Loucy (cell line): ENCODE data around the gene RNPEPL1.

ENCODE experiments used
- H2AFZ ChIP-seq: fragments of 200-600 bp; sonication (generic); 2 replicates; pipeline ENCODE4 v1.6.0; 2016; ENCODE audit warnings: antibody characterized with exemption, mild to moderate bottlenecking, low read length, moderate library complexity
- H3F3A ChIP-seq: fragments of 200-600 bp; 2 replicates; pipeline ENCODE4 v1.6.0; 2016; ENCODE audit warnings: antibody characterized with exemption, low read depth, mild to moderate bottlenecking
- H3K27me3 ChIP-seq: fragments of 200-600 bp; sonication (generic); 2 replicates; pipeline ENCODE4 v1.6.1; 2014; ENCODE audit warnings: low read length, mild to moderate bottlenecking; ENCODE audit not compliant: insufficient read depth, poor library complexity, severe bottlenecking
- H3K36me3 ChIP-seq: fragments of 200-600 bp; sonication (generic); 2 replicates; pipeline ENCODE4 v1.6.1; 2016; ENCODE audit warnings: low read length; ENCODE audit not compliant: insufficient read depth
- H3K4me1 ChIP-seq: fragments of 200-600 bp; sonication (generic); 2 replicates; pipeline ENCODE4 v1.5.1; 2014; ENCODE audit warnings: low read length, mild to moderate bottlenecking; ENCODE audit not compliant: insufficient read depth, poor library complexity, severe bottlenecking
- H3K4me2 ChIP-seq: fragments of 200-600 bp; sonication (generic); 2 replicates; pipeline ENCODE4 v1.6.0; 2014; ENCODE audit warnings: antibody characterized with exemption, low read length, low read depth, mild to moderate bottlenecking; ENCODE audit not compliant: poor library complexity, severe bottlenecking
- H3K4me3 ChIP-seq: fragments of 200-600 bp; sonication (generic); 2 replicates; pipeline ENCODE4 v1.5.1; 2014; ENCODE audit warnings: low read length, mild to moderate bottlenecking, mixed read lengths; ENCODE audit not compliant: poor library complexity, severe bottlenecking
- H3K79me2 ChIP-seq: fragments of 200-600 bp; sonication (generic); 2 replicates; pipeline ENCODE4 v1.6.1; 2014; ENCODE audit warnings: low read length; ENCODE audit not compliant: insufficient read depth
- H3K9ac ChIP-seq: fragments of 200-600 bp; sonication (generic); 2 replicates; pipeline ENCODE4 v1.6.0; 2014; ENCODE audit warnings: mild to moderate bottlenecking, low read depth, low read length, moderate library complexity; ENCODE audit not compliant: poor library complexity, severe bottlenecking
- H3K9me2 ChIP-seq: fragments of 200-600 bp; sonication (generic); replicated peaks from 2 replicates; pipeline ENCODE4 v1.6.1; 2016; ENCODE audit warnings: low read depth, low read length, mixed read lengths
- H3K9me3 ChIP-seq: fragments of 200-600 bp; sonication (generic); 2 replicates; pipeline ENCODE4 v1.6.1; 2014; ENCODE audit warnings: mild to moderate bottlenecking, antibody characterized with exemption, low read length, low read depth; ENCODE audit not compliant: insufficient read depth
- H4K20me1 ChIP-seq: fragments of 200-600 bp; sonication (generic); 2 replicates; pipeline ENCODE4 v1.6.0; 2014; ENCODE audit warnings: antibody characterized with exemption, low read length, mild to moderate bottlenecking; ENCODE audit not compliant: insufficient read depth, poor library complexity, severe bottlenecking
- EZH2phosphoT487 ChIP-seq: fragments of 200-600 bp; IDR thresholded peaks from 2 replicates; pipeline ENCODE4 v1.6.1; 2018; ENCODE audit warnings: antibody characterized with exemption, mild to moderate bottlenecking, moderate library complexity, borderline replicate concordance
- TF ChIP-seq, protein P1 (sequence below): fragments of 200-600 bp; sonication (generic); conservative IDR thresholded peaks from 2 replicates; pipeline ENCODE4 v1.5.1; 2014; ENCODE audit warnings: mild to moderate bottlenecking, antibody characterized with exemption, low read length

RNPEPL1 gene

GRCh38 chr2:240529344-240529999, 38.8 kb upstream of the RNPEPL1 start:
- H3K4me1 ChIP-seq = no peaks in the 10 kb centered on the region
- H3K4me2 ChIP-seq = no peak overlapping the region
- no peak overlapping the region for H2AFZ ChIP-seq
- H3K9me3 ChIP-seq = peaks cover 38% of the 10 kb centered on the region; the same call in 1 of the 2 replicates
- TF ChIP-seq, protein P1, sequence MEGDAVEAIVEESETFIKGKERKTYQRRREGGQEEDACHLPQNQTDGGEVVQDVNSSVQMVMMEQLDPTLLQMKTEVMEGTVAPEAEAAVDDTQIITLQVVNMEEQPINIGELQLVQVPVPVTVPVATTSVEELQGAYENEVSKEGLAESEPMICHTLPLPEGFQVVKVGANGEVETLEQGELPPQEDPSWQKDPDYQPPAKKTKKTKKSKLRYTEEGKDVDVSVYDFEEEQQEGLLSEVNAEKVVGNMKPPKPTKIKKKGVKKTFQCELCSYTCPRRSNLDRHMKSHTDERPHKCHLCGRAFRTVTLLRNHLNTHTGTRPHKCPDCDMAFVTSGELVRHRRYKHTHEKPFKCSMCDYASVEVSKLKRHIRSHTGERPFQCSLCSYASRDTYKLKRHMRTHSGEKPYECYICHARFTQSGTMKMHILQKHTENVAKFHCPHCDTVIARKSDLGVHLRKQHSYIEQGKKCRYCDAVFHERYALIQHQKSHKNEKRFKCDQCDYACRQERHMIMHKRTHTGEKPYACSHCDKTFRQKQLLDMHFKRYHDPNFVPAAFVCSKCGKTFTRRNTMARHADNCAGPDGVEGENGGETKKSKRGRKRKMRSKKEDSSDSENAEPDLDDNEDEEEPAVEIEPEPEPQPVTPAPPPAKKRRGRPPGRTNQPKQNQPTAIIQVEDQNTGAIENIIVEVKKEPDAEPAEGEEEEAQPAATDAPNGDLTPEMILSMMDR = no peak
- TF ChIP-seq EZH2phosphoT487 = no peak
- H3K4me3 ChIP-seq = no peak overlapping the region
- H3K9ac ChIP-seq = no peak overlapping the region
- H3K79me2 ChIP-seq = no peaks in the 10 kb centered on the region
- no peaks in the 10 kb centered on the region for H3F3A ChIP-seq
- H3K9me2 ChIP-seq = no peaks in the 10 kb centered on the region
- no peaks in the 10 kb centered on the region for H4K20me1 ChIP-seq
- H3K36me3 ChIP-seq = peaks cover 57% of the 10 kb centered on the region
- no peaks in the 10 kb centered on the region for H3K27me3 ChIP-seq

- Histone ChIP-seq H3K4me3 (no peak overlapping the region), H3K79me2 (no peaks in the 10 kb centered on the region), H3K9me3 (peaks cover 33% of the 10 kb centered on the region; the same call in 1 of the 2 replicates), H3K4me2 (no peak overlapping the region), H3K4me1 (no peaks in the 10 kb centered on the region), H4K20me1 (no peaks in the 10 kb centered on the region), H3K9me2 (no peaks in the 10 kb centered on the region), H2AFZ (no peak overlapping the region), H3K36me3 (peaks cover 55% of the 10 kb centered on the region), H3F3A (no peaks in the 10 kb centered on the region), H3K9ac (no peak overlapping the region), H3K27me3 (no peaks in the 10 kb centered on the region)
- TF ChIP-seq, protein P1 = no peak
- no peak for TF ChIP-seq EZH2phosphoT487
Measured at GRCh38 chr2:240530181-240530580, 38.1 kb upstream of the RNPEPL1 start.

DNA sequence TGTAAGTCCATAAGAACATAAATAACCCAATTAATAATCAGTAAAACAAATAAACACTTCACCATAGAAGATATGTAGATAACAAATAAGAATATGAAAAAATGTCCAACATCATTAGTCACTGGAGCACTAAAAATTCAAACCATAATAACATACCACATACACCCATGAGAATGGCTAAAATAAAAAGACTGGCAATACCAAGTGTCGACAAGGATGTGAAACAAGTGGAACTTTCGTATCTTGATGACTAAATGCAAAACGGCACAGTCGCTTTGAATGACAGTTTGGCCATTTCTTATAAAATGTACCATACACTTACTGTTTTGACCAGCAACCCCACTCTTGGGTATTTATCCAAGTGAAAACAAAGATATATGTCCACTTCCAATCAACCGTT, 37.2 kb upstream of the RNPEPL1 start:
- Histone ChIP-seq H2AFZ (no peak overlapping the region), H3K4me1 (no peaks in the 10 kb centered on the region), H4K20me1 (no peaks in the 10 kb centered on the region), H3K9me2 (no peaks in the 10 kb centered on the region), H3F3A (no peaks in the 10 kb centered on the region), H3K4me2 (no peak overlapping the region), H3K36me3 (peaks cover 46% of the 10 kb centered on the region), H3K27me3 (no peaks in the 10 kb centered on the region), H3K9me3 (peaks cover 25% of the 10 kb centered on the region; the same call in 1 of the 2 replicates), H3K4me3 (no peak overlapping the region), H3K9ac (no peak overlapping the region), H3K79me2 (no peaks in the 10 kb centered on the region)
- no peak for TF ChIP-seq EZH2phosphoT487
- TF ChIP-seq, protein P1 = no peak
